IMR-90 (cell line): ENCODE results near the gene PPP1R16B. TPM values are rescaled to one million over a fixed set of nuclear protein-coding genes. Genes with fewer than 3 reads are reported as not detected.

Experiments used
- ATAC-seq: fragments of 200-7000 bp; cut with Tn5 transposase; 2 replicates; pipeline ENCODE4 v1.9.1; 2020; ENCODE audit warnings: low read depth, mild to moderate bottlenecking, moderate library complexity
- BruUV-seq: library from RNA; stranded (reverse); fragments of 400-500 nt; replicated peaks from 2 replicates; lab custom pipeline; 2021; lab: Mats Ljungman, UMichigan
- CTCF ChIA-PET: fragments of 300-600 bp; formaldehyde crosslinking; extraction: SDS; loops from one replicate; lab custom pipeline; 2021; ENCODE audit warnings: antibody characterized with exemption; lab: Yijun Ruan, JAX
- POLR2A ChIA-PET: fragments of 300-600 bp; sonication (Branson Sonifier 250); formaldehyde crosslinking; loops from one replicate; lab custom pipeline; 2022; ENCODE audit warnings: antibody characterized with exemption; ENCODE audit not compliant: unreplicated experiment; lab: Charles Lee
- DNase-seq: peaks from one replicate; pipeline ENCODE4 v3.0.0; 2013
- H2AFZ ChIP-seq: replicated peaks from 2 replicates; pipeline ENCODE3; 2013; ENCODE audit warnings: low read length, mild to moderate bottlenecking; ENCODE audit not compliant: poor library complexity
- H2AK5ac ChIP-seq: 2 replicates; pipeline ENCODE4 v1.6.1; 2013; ENCODE audit warnings: low read depth, low read length, inconsistent platforms
- H2AK9ac ChIP-seq: replicated peaks from 2 replicates; pipeline ENCODE3; 2013; ENCODE audit warnings: mild to moderate bottlenecking, low read depth, low read length, moderate library complexity; ENCODE audit not compliant: poor library complexity
- H2BK120ac ChIP-seq: 2 replicates; pipeline ENCODE4 v1.6.1; 2013; ENCODE audit warnings: low read depth, low read length, inconsistent platforms
- H2BK15ac ChIP-seq: 3 replicates; pipeline ENCODE4 v1.6.1; 2013; ENCODE audit warnings: low read depth, low read length, inconsistent platforms
- H2BK20ac ChIP-seq: 2 replicates; pipeline ENCODE4 v1.6.1; 2013; ENCODE audit warnings: low read depth, mild to moderate bottlenecking, inconsistent platforms, low read length, moderate library complexity
- H2BK5ac ChIP-seq: 2 replicates; pipeline ENCODE4 v1.6.1; 2013; ENCODE audit warnings: mild to moderate bottlenecking, low read depth, low read length, inconsistent platforms; ENCODE audit not compliant: poor library complexity, severe bottlenecking
- H3K14ac ChIP-seq: replicated peaks from 2 replicates; pipeline ENCODE4 v1.6.1; 2013; ENCODE audit warnings: low read depth, low read length, inconsistent platforms
- H3K18ac ChIP-seq: 2 replicates; pipeline ENCODE4 v1.6.1; 2013; ENCODE audit warnings: low read depth, low read length, control low read depth
- H3K23ac ChIP-seq: 2 replicates; pipeline ENCODE4 v1.6.1; 2013; ENCODE audit warnings: low read depth, low read length, inconsistent platforms
- H3K27ac ChIP-seq: 2 replicates; pipeline ENCODE4 v1.5.1; 2013; ENCODE audit warnings: mild to moderate bottlenecking, control low read depth, low read length; ENCODE audit not compliant: insufficient read depth
- H3K27me3 ChIP-seq: 2 replicates; pipeline ENCODE4 v1.6.1; 2013; ENCODE audit warnings: low read length; ENCODE audit not compliant: control insufficient read depth, insufficient read depth
- H3K36me3 ChIP-seq: 2 replicates; pipeline ENCODE4 v1.6.1; 2013; ENCODE audit warnings: low read length, mixed read lengths; ENCODE audit not compliant: control insufficient read depth, insufficient read depth
- H3K4ac ChIP-seq: 2 replicates; pipeline ENCODE4 v1.6.1; 2013; ENCODE audit warnings: low read depth, low read length, inconsistent platforms
- H3K4me1 ChIP-seq: 2 replicates; pipeline ENCODE4 v1.6.1; 2013; ENCODE audit warnings: low read length, mixed read lengths; ENCODE audit not compliant: control insufficient read depth, insufficient read depth
- H3K4me2 ChIP-seq: 2 replicates; pipeline ENCODE4 v1.6.1; 2013; ENCODE audit warnings: low read depth, mild to moderate bottlenecking, control low read depth, low read length, moderate library complexity
- H3K4me3 ChIP-seq: 2 replicates; pipeline ENCODE4 v1.5.1; 2013; ENCODE audit warnings: low read depth, mild to moderate bottlenecking, control low read depth, low read length, moderate library complexity; ENCODE audit not compliant: insufficient read depth
- H3K56ac ChIP-seq: 2 replicates; pipeline ENCODE4 v1.6.1; 2013; ENCODE audit warnings: low read length, inconsistent platforms; ENCODE audit not compliant: insufficient read depth; ENCODE audit errors: extremely low read depth
- H3K79me1 ChIP-seq, 2 experiments: 2 replicates each; pipeline ENCODE4 v1.6.1; 2013; ENCODE audit warnings: low read length in 2 of 2, inconsistent platforms in 1 of 2, low read depth in 1 of 2
- H3K9ac ChIP-seq: 2 replicates; pipeline ENCODE4 v1.6.1; 2013; ENCODE audit warnings: low read depth, low read length, control low read depth
- H3K9me1 ChIP-seq: 2 replicates; pipeline ENCODE4 v1.6.1; 2013; ENCODE audit warnings: low read length, inconsistent platforms; ENCODE audit not compliant: insufficient read depth
- H3K9me3 ChIP-seq: 2 replicates; pipeline ENCODE4 v1.6.1; 2013; ENCODE audit warnings: low read length; ENCODE audit not compliant: control insufficient read depth, insufficient read depth
- H4K20me1 ChIP-seq: 2 replicates; pipeline ENCODE4 v1.6.1; 2013; ENCODE audit warnings: low read length, inconsistent platforms; ENCODE audit not compliant: insufficient read depth
- H4K5ac ChIP-seq: 2 replicates; pipeline ENCODE4 v1.6.1; 2013; ENCODE audit warnings: mild to moderate bottlenecking, low read depth, low read length, control low read depth
- H4K8ac ChIP-seq, 2 experiments: 2 replicates each; pipeline ENCODE4 v1.6.1; 2013; ENCODE audit warnings: low read depth in 2 of 2, low read length in 2 of 2, control low read depth in 1 of 2, inconsistent platforms in 1 of 2
- H4K91ac ChIP-seq: 2 replicates; pipeline ENCODE4 v1.6.1; 2013; ENCODE audit warnings: low read depth, low read length, inconsistent platforms; ENCODE audit not compliant: insufficient read depth
- BHLHE40 ChIP-seq: fragments of 150-350 bp; IDR thresholded peaks from 2 replicates; pipeline ENCODE4 v1.6.1; 2016; ENCODE audit warnings: mild to moderate bottlenecking, low read depth, low read length
- CEBPB ChIP-seq: IDR thresholded peaks from 2 replicates; pipeline ENCODE4 v1.6.1; 2012; ENCODE audit warnings: low read depth, low read length, improper control_type of control experiment
- CHD1 ChIP-seq: IDR thresholded peaks from 2 replicates; pipeline ENCODE4 v1.6.1; 2012; ENCODE audit warnings: low read depth, low read length, improper control_type of control experiment
- ELK1 ChIP-seq: fragments of 150-350 bp; IDR thresholded peaks from 2 replicates; pipeline ENCODE4 v1.6.1; 2016; ENCODE audit warnings: low read depth, mild to moderate bottlenecking, low read length, moderate library complexity, borderline replicate concordance
- MAFK ChIP-seq: IDR thresholded peaks from 2 replicates; pipeline ENCODE4 v1.6.1; 2012; ENCODE audit warnings: low read depth, low read length, improper control_type of control experiment
- NFE2L2 ChIP-seq: fragments of 150-350 bp; IDR thresholded peaks from 2 replicates; pipeline ENCODE4 v1.6.1; 2016; ENCODE audit warnings: low read depth, mild to moderate bottlenecking, low read length
- POLR2A ChIP-seq: IDR thresholded peaks from 2 replicates; pipeline ENCODE4 v1.6.1; 2012; ENCODE audit warnings: mild to moderate bottlenecking, low read depth, low read length
- RAD21 ChIP-seq: IDR thresholded peaks from 2 replicates; pipeline ENCODE4 v1.6.1; 2012; ENCODE audit warnings: low read length, improper control_type of control experiment
- RFX5 ChIP-seq: IDR thresholded peaks from 2 replicates; pipeline ENCODE4 v1.8.0; 2012; ENCODE audit warnings: low read depth, mild to moderate bottlenecking, low read length, moderate library complexity
- SMC3 ChIP-seq: fragments of 150-350 bp; IDR thresholded peaks from 2 replicates; pipeline ENCODE4 v1.6.1; 2016; ENCODE audit warnings: low read depth, mild to moderate bottlenecking, antibody characterized with exemption, low read length, moderate library complexity
- WGBS, 2 experiments: methylation state at CpG; one replicate each; pipeline versions ENCODE4 v1.1.5 to v1.1.7; 2013; ENCODE audit warnings: missing lambda C conversion rate in 2 of 2; ENCODE audit not compliant: insufficient read length in 1 of 2; ENCODE audit errors: extremely low coverage in 2 of 2; 5-methylcytosine and 5-hydroxymethylcytosine counted together
- dilution Hi-C: fragments of 300-500 bp; cut with HindIII; formaldehyde crosslinking; loops from one replicate; pipeline ENCODE4 v1.14.3; 2018; ENCODE audit warnings: low sequenced_read_pairs; ENCODE audit not compliant: unreplicated experiment
- in situ Hi-C: fragments of 300-500 bp; cut with MboI; formaldehyde crosslinking; loops from 3 replicates; pipeline ENCODE4 v1.14.3; 2019; ENCODE audit warnings: low sequenced_read_pairs, inconsistent platforms, mixed read lengths
- intact Hi-C: fragments of 100-400 bp; cut with micrococcal nuclease; formaldehyde crosslinking; loops from 2 replicates; pipeline ENCODE4 v1.10.0; 2022
- polyA plus RNA-seq, 3 experiments: library from polyadenylated mRNA; depleted of rRNA; stranded (reverse); fragments of >200 nt; gene quantifications; 2 replicates each; pipeline ENCODE4 v1.2.3, GENCODE V29; 2012; ENCODE audit warnings: low replicate concordance in 1 of 3
- total RNA-seq: library from RNA; depleted of rRNA; stranded (reverse); fragments of >200 nt; gene quantifications from 2 replicates; pipeline ENCODE4 v1.2.3, GENCODE V29; 2012
- TF ChIP-seq, protein P1 (sequence below): conservative IDR thresholded peaks from 2 replicates; pipeline ENCODE4 v1.5.1; 2012; ENCODE audit warnings: mild to moderate bottlenecking, low read depth, low read length, improper control_type of control experiment

Gene PPP1R16B
- total and polyA plus RNA-seq, 2 of the 4 experiments (the other 2 are of a cell fraction), result not detected

GRCh38 chr20:38945012-38945411, 139.5 kb downstream of the PPP1R16B start:
- in situ Hi-C loops (no loop called here), dilution Hi-C loops (no loop called here), intact Hi-C loops (no loop called here)
- Histone ChIP-seq H4K91ac (no peak overlapping the region), H3K27ac (no peak overlapping the region), H3K18ac (no peak overlapping the region), H3K14ac (no peak overlapping the region), H3K79me1 (peaks cover 39 to 45% of the 10 kb centered on the region in 2 experiments), H3K4me3 (no peak overlapping the region), H2BK120ac (no peak overlapping the region), H3K9ac (no peak overlapping the region), H4K8ac (0 out of 4 replicates have a peak overlapping the region, but pooled peaks of 1 of the 2 experiments have one; percentile 35), H2AFZ (no peak overlapping the region), H4K20me1 (no peaks in the 10 kb centered on the region), H3K4ac (no peak overlapping the region), H3K23ac (no peak overlapping the region), H3K9me3 (no peaks in the 10 kb centered on the region), H2BK20ac (no peak overlapping the region), H2AK9ac (no peak overlapping the region), H4K5ac (no peak overlapping the region), H3K56ac (no peak overlapping the region), H3K4me1 (no peaks in the 10 kb centered on the region), H3K36me3 (peaks cover 4% of the 10 kb centered on the region), H2AK5ac (no peak overlapping the region), H3K27me3 (no peaks in the 10 kb centered on the region), H3K4me2 (no peak overlapping the region), H2BK5ac (no peak overlapping the region), H3K9me1 (peaks cover 12% of the 10 kb centered on the region), H2BK15ac (no peak overlapping the region)
- ATAC-seq (no peak), DNase-seq (no peak)
- WGBS, 2 experiments, result no CpG with 5 or more reads among the region's 3 CpGs
- TF ChIP-seq MAFK, result no peak
- TF ChIP-seq SMC3, result no peak
- TF ChIP-seq, protein P1, sequence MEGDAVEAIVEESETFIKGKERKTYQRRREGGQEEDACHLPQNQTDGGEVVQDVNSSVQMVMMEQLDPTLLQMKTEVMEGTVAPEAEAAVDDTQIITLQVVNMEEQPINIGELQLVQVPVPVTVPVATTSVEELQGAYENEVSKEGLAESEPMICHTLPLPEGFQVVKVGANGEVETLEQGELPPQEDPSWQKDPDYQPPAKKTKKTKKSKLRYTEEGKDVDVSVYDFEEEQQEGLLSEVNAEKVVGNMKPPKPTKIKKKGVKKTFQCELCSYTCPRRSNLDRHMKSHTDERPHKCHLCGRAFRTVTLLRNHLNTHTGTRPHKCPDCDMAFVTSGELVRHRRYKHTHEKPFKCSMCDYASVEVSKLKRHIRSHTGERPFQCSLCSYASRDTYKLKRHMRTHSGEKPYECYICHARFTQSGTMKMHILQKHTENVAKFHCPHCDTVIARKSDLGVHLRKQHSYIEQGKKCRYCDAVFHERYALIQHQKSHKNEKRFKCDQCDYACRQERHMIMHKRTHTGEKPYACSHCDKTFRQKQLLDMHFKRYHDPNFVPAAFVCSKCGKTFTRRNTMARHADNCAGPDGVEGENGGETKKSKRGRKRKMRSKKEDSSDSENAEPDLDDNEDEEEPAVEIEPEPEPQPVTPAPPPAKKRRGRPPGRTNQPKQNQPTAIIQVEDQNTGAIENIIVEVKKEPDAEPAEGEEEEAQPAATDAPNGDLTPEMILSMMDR, result no peak
- TF ChIP-seq NFE2L2, result no peak
- no peak for TF ChIP-seq RAD21
- no peak for TF ChIP-seq ELK1
- no peak for TF ChIP-seq CHD1
- no peak for TF ChIP-seq POLR2A
- no peak for TF ChIP-seq CEBPB
- no peak for TF ChIP-seq RFX5
- no peak for TF ChIP-seq BHLHE40
- no TSS peak for BruUV-seq
- POLR2A ChIA-PET, result no interaction called here
- CTCF ChIA-PET, result no interaction called here
